GM23338 (cell line): ENCODE measurements around the gene FAM237B. TPM values are rescaled to one million over a fixed set of nuclear protein-coding genes. Genes with fewer than 3 reads are reported as not detected.
A peak's percentile ranks its signal among the peaks of the same experiment; 100 is the strongest.

Experiments used
- ATAC-seq: fragments of 200-7000 bp; cut with Tn5 transposase; 3 replicates; pipeline ENCODE4 v1.9.1; 2020
- DNase-seq: peaks from one replicate; pipeline ENCODE4 v3.0.0-alpha.2; 2015; ENCODE audit warnings: low spot score
- H2AFZ ChIP-seq: fragments of 200-600 bp; sonication (generic); 2 replicates; pipeline ENCODE4 v1.8.0; 2016; ENCODE audit warnings: antibody characterized with exemption, mild to moderate bottlenecking, moderate library complexity
- H3F3A ChIP-seq: fragments of 200-600 bp; sonication (generic); replicated peaks from 2 replicates; pipeline ENCODE4 v1.8.0; 2017; ENCODE audit warnings: antibody characterized with exemption, mixed run types, low read depth
- H3K27ac ChIP-seq: fragments of 200-600 bp; sonication (generic); 2 replicates; pipeline ENCODE4 v1.6.1; 2016; ENCODE audit warnings: low read depth
- H3K27me3 ChIP-seq: fragments of 200-600 bp; sonication (generic); 2 replicates; pipeline ENCODE4 v1.8.0; 2016; ENCODE audit warnings: mild to moderate bottlenecking, mixed run types, moderate library complexity; ENCODE audit not compliant: insufficient read depth
- H3K36me3 ChIP-seq: fragments of 200-600 bp; sonication (generic); 2 replicates; pipeline ENCODE4 v1.8.0; 2016; ENCODE audit warnings: mild to moderate bottlenecking; ENCODE audit not compliant: insufficient read depth
- H3K4me1 ChIP-seq: fragments of 200-600 bp; sonication (generic); 2 replicates; pipeline ENCODE4 v1.8.0; 2016; ENCODE audit warnings: mild to moderate bottlenecking, moderate library complexity; ENCODE audit not compliant: insufficient read depth
- H3K4me2 ChIP-seq: fragments of 200-600 bp; sonication (generic); 2 replicates; pipeline ENCODE4 v1.7.1; 2017; ENCODE audit warnings: mixed run types
- H3K4me3 ChIP-seq: fragments of 200-600 bp; sonication (generic); 2 replicates; pipeline ENCODE4 v1.6.1; 2016; ENCODE audit warnings: mixed run types
- H3K79me2 ChIP-seq: fragments of 200-600 bp; sonication (generic); replicated peaks from 2 replicates; pipeline ENCODE4 v1.8.0; 2017; ENCODE audit warnings: mild to moderate bottlenecking; ENCODE audit not compliant: insufficient read depth
- H3K9me2 ChIP-seq: fragments of 200-600 bp; sonication (generic); 2 replicates; pipeline ENCODE4 v1.8.0; 2017; ENCODE audit not compliant: insufficient read depth
- H4K20me1 ChIP-seq: fragments of 200-600 bp; sonication (generic); replicated peaks from 2 replicates; pipeline ENCODE4 v1.8.0; 2017; ENCODE audit warnings: mild to moderate bottlenecking; ENCODE audit not compliant: insufficient read depth
- H3K27ac Mint-ChIP-seq: 2 replicates; pipeline ENCODE4 v1.8.0; 2020; ENCODE audit warnings: inconsistent platforms, mild to moderate bottlenecking, moderate library complexity, mixed read lengths
- H3K27me3 Mint-ChIP-seq: 3 replicates; pipeline ENCODE4 v1.8.0; 2022; ENCODE audit warnings: low read depth, mild to moderate bottlenecking, moderate library complexity, mixed read lengths, inconsistent platforms; ENCODE audit not compliant: insufficient read depth, poor library complexity
- H3K36me3 Mint-ChIP-seq: 3 replicates; pipeline ENCODE4 v1.8.0; 2021; ENCODE audit warnings: low read depth, mild to moderate bottlenecking, inconsistent platforms, moderate library complexity, mixed read lengths
- H3K4me1 Mint-ChIP-seq: 3 replicates; pipeline ENCODE4 v1.8.0; 2020; ENCODE audit warnings: mild to moderate bottlenecking, inconsistent platforms, mixed read lengths
- H3K4me3 Mint-ChIP-seq: 3 replicates; pipeline ENCODE4 v1.8.0; 2021; ENCODE audit warnings: moderate library complexity, mild to moderate bottlenecking, inconsistent platforms, mixed read lengths
- H3K9me3 Mint-ChIP-seq: 3 replicates; pipeline ENCODE4 v1.8.0; 2020; ENCODE audit warnings: moderate library complexity, mild to moderate bottlenecking, inconsistent platforms, mixed read lengths
- EZH2 ChIP-seq: fragments of 200-600 bp; sonication (generic); IDR thresholded peaks from one replicate; pipeline ENCODE4 v1.8.0; 2017; ENCODE audit warnings: antibody characterized with exemption, mild to moderate bottlenecking, low read depth; ENCODE audit not compliant: unreplicated experiment
- EZH2phosphoT487 ChIP-seq: fragments of 200-600 bp; sonication (generic); IDR thresholded peaks from one replicate; pipeline ENCODE4 v1.8.1; 2018; ENCODE audit warnings: antibody characterized with exemption; ENCODE audit not compliant: unreplicated experiment
- JUNB ChIP-seq: IDR thresholded peaks from one replicate; pipeline ENCODE4 v1.6.1; 2016; ENCODE audit warnings: antibody characterized with exemption; ENCODE audit not compliant: unreplicated experiment
- NANOG ChIP-seq: IDR thresholded peaks from 2 replicates; pipeline ENCODE4 v1.6.1; 2016; ENCODE audit warnings: antibody characterized with exemption, borderline replicate concordance
- STAT1 ChIP-seq: IDR thresholded peaks from one replicate; pipeline ENCODE4 v1.6.1; 2016; ENCODE audit warnings: antibody characterized with exemption; ENCODE audit not compliant: unreplicated experiment
- ZNF114 ChIP-seq: fragments of 250-450 bp; sonication (Bioruptor Pico); IDR thresholded peaks from 2 replicates; pipeline ENCODE4 v1.5.0; 2020; ENCODE audit warnings: mild to moderate bottlenecking, moderate library complexity
- ZNF331 ChIP-seq: fragments of 250-450 bp; sonication (Bioruptor Pico); IDR thresholded peaks from 2 replicates; pipeline ENCODE4 v1.5.0; 2020; ENCODE audit warnings: low read depth, mild to moderate bottlenecking, moderate library complexity
- ZNF462 ChIP-seq: fragments of 250-450 bp; sonication (Bioruptor Pico); IDR thresholded peaks from 2 replicates; pipeline ENCODE4 v1.5.0; 2020; ENCODE audit warnings: mild to moderate bottlenecking, moderate library complexity
- polyA plus RNA-seq: library from polyadenylated mRNA; unstranded; fragments of >200 nt; fragmentation: Nextera tagmentation; extraction: Ambion mirVana; gene quantifications from 2 replicates; pipeline ENCODE4 v1.2.1, GENCODE V29; 2016
- total RNA-seq: library from RNA; depleted of rRNA; stranded (reverse); fragments of >200 nt; shearing (Covaris generic); gene quantifications from 2 replicates; pipeline ENCODE4 v1.2.3, GENCODE V29; 2014

FAM237B gene
- total and polyA plus RNA-seq, 2 experiments from 2014 or later = 0.07 to 0.13 TPM

GRCh38 chr7:90303241-90303640 lies 17.9 kb downstream of the FAM237B start (continued):
- TF ChIP-seq ZNF462 (no peak), EZH2phosphoT487 (no peak), NANOG (no peak), ZNF114 (CRISPR knock-in tag) (no peak), ZNF331 (CRISPR knock-in tag) (no peak), STAT1 (no peak)

- Histone ChIP-seq H3K27me3 (no peaks in the 10 kb centered on the region), H3F3A (no peaks in the 10 kb centered on the region), H4K20me1 (no peaks in the 10 kb centered on the region), H3K4me3 (no peak overlapping the region), H3K79me2 (no peaks in the 10 kb centered on the region), H3K4me1 (no peaks in the 10 kb centered on the region), H2AFZ (no peak overlapping the region), H3K4me2 (no peak overlapping the region), H3K27ac (no peak overlapping the region), H3K9me2 (no peaks in the 10 kb centered on the region), H3K36me3 (no peaks in the 10 kb centered on the region)
- Mint-ChIP-seq H3K27ac (no peak overlapping the region), H3K27me3 (no peaks in the 10 kb centered on the region), H3K4me1 (peaks cover 7% of the 10 kb centered on the region), H3K9me3 (peaks cover 10% of the 10 kb centered on the region), H3K4me3 (no peak overlapping the region), H3K36me3 (peaks cover 13% of the 10 kb centered on the region)
- peak; percentile 84 for ATAC-seq
- peak; percentile 60 for DNase-seq
- TF ChIP-seq EZH2 = no peak
- TF ChIP-seq ZNF462 = peak; percentile 46; the same call in 1 of the 2 replicates
- no peak for TF ChIP-seq JUNB
- no peak for TF ChIP-seq STAT1
Measured at GRCh38 chr7:90298145-90299038, 22.7 kb downstream of the FAM237B start.
